AG10803 (cell line): ENCODE measurements around the gene RENBP.

ENCODE experiments used
- DNase-seq: peaks from one replicate; pipeline ENCODE4 v3.0.0; 2010; ENCODE audit warnings: low read depth
- H3K4me3 ChIP-seq: 2 replicates; pipeline ENCODE4 v1.5.1; 2011; ENCODE audit warnings: mild to moderate bottlenecking, low read length, control low read depth
- CTCF ChIP-seq: conservative IDR thresholded peaks from 2 replicates; pipeline ENCODE4 v1.5.1; 2011; ENCODE audit warnings: mild to moderate bottlenecking, low read length, control low read depth, inconsistent platforms

The RENBP gene

GRCh38 chrX:153958605-153959004, 14.2 kb upstream of the RENBP start:
- H3K4me3 ChIP-seq: no peak overlapping the region
- no peak for DNase-seq
- no peak for TF ChIP-seq CTCF

- no peak overlapping the region for H3K4me3 ChIP-seq
- TF ChIP-seq CTCF: no peak
- DNase-seq: no peak
Observed at GRCh38 chrX:153957224-153957623, 12.8 kb upstream of the RENBP start.

GRCh38 chrX:153956044-153956907, 11.8 kb upstream of the RENBP start:
- H3K4me3 ChIP-seq: no peak overlapping the region
- DNase-seq: no peak
- TF ChIP-seq CTCF: no peak

GRCh38 chrX:153955228-153955732, 10.8 kb upstream of the RENBP start:
- DNase-seq: no peak
- no peak overlapping the region for H3K4me3 ChIP-seq
- no peak for TF ChIP-seq CTCF

GRCh38 chrX:153954558-153955227, 10.2 kb upstream of the RENBP start:
- TF ChIP-seq CTCF: no peak
- DNase-seq: no peak
- H3K4me3 ChIP-seq: no peak overlapping the region

GRCh38 chrX:153953892-153954557, 9.6 kb upstream of the RENBP start:
- no peak overlapping the region for H3K4me3 ChIP-seq
- TF ChIP-seq CTCF: no peak
- DNase-seq: no peak
